Tibial artery (tissue), 4 donors: ENCODE results near the gene SERPINH1.

Experiments used
- DNase-seq, 2 donors: peaks; one replicate each; pipeline ENCODE4 v3.0.0-alpha.2; 2019
- H3K27ac ChIP-seq, 2 donors: fragments of 200-600 bp; sonication (generic) in 1 of 2; 1 replicate in 1 of 2; 2 replicates in 1 of 2; pipeline ENCODE4 v1.5.1; 2018 to 2019; ENCODE audit warnings: mild to moderate bottlenecking in 1 of 2
- H3K27me3 ChIP-seq, 2 donors: fragments of 200-600 bp; sonication (generic) in 1 of 2; one replicate each; pipeline versions ENCODE4 v1.5.1 to v1.6.0; 2016 to 2019
- H3K36me3 ChIP-seq, 3 donors: fragments of 200-600 bp; sonication (generic) in 2 of 3; one replicate each; pipeline ENCODE4 v1.5.1; 2016 to 2019; ENCODE audit warnings: mild to moderate bottlenecking in 2 of 3
- H3K4me1 ChIP-seq, 4 donors: fragments of 200-600 bp; sonication (generic) in 2 of 4; 1 replicate in 3 of 4; 2 replicates in 1 of 4; pipeline ENCODE4 v1.5.1; 2016 to 2019
- H3K4me3 ChIP-seq, 2 donors: fragments of 200-600 bp; sonication (generic) in 1 of 2; 1 replicate in 1 of 2; 2 replicates in 1 of 2; pipeline ENCODE4 v1.5.1; 2018 to 2019; ENCODE audit warnings: mild to moderate bottlenecking in 2 of 2
- H3K9me3 ChIP-seq, 3 donors: fragments of 200-600 bp; sonication (generic) in 1 of 3; one replicate each; pipeline ENCODE4 v1.5.1; 2016 to 2019
- intact Hi-C: fragments of 100-400 bp; cut with DNase I; formaldehyde crosslinking; loops from one replicate; pipeline ENCODE4 v1.15.0; 2023; ENCODE audit warnings: low total_unique reads
- TF ChIP-seq, protein P1 (sequence below), 2 experiments: fragments of 200-600 bp in 1 of 2; fragments of 450-650 bp in 1 of 2; IDR thresholded peaks; one replicate each; pipeline ENCODE4 v1.5.1; 2017 to 2019; ENCODE audit warnings: antibody characterized with exemption in 2 of 2, mild to moderate bottlenecking in 1 of 2, moderate library complexity in 1 of 2

The SERPINH1 gene

DNA sequence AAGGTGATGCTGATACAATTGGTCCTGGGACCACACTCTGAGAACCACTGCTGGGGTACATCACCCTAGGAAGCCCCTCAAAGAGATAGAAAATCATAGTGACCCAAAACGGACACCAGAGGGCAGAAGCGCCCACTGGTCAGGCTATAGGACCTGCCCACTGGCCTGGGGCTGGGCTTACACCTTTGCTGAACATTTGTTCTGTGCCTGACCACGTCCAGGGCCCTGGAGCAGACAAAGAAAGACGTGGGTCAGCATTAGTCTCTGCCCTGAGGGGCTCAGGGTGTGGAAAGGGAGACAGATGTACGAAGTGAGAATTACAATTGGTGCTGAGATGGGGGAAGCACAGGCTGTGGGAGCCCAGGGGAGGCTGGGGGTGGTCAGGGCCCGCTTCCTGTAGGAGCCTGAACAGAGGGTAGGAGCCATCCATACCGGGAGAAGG lies 14.4 kb upstream of the SERPINH1 start:
- H3K4me1 ChIP-seq, result peaks cover 0 to 6% (median 3%) of the 10 kb centered on the region in 4 donors
- no peaks in the 10 kb centered on the region for H3K9me3 ChIP-seq
- no peak overlapping the region for H3K4me3 ChIP-seq
- peak; percentile 65 to 78 for DNase-seq
- H3K27ac ChIP-seq, result no peak overlapping the region
- TF ChIP-seq, protein P1, sequence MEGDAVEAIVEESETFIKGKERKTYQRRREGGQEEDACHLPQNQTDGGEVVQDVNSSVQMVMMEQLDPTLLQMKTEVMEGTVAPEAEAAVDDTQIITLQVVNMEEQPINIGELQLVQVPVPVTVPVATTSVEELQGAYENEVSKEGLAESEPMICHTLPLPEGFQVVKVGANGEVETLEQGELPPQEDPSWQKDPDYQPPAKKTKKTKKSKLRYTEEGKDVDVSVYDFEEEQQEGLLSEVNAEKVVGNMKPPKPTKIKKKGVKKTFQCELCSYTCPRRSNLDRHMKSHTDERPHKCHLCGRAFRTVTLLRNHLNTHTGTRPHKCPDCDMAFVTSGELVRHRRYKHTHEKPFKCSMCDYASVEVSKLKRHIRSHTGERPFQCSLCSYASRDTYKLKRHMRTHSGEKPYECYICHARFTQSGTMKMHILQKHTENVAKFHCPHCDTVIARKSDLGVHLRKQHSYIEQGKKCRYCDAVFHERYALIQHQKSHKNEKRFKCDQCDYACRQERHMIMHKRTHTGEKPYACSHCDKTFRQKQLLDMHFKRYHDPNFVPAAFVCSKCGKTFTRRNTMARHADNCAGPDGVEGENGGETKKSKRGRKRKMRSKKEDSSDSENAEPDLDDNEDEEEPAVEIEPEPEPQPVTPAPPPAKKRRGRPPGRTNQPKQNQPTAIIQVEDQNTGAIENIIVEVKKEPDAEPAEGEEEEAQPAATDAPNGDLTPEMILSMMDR (IDR thresholded peaks at IDR 0.05), result peak; percentile 92 to 94
- intact Hi-C loops, result loop anchor here (2.0 to 10.0 kb wide), 2 partner anchors 29 to 117 kb away; partner anchors contain the start of gene MAP6
- H3K27me3 ChIP-seq, result no peaks in the 10 kb centered on the region
- H3K36me3 ChIP-seq, result no peaks in the 10 kb centered on the region

DNA sequence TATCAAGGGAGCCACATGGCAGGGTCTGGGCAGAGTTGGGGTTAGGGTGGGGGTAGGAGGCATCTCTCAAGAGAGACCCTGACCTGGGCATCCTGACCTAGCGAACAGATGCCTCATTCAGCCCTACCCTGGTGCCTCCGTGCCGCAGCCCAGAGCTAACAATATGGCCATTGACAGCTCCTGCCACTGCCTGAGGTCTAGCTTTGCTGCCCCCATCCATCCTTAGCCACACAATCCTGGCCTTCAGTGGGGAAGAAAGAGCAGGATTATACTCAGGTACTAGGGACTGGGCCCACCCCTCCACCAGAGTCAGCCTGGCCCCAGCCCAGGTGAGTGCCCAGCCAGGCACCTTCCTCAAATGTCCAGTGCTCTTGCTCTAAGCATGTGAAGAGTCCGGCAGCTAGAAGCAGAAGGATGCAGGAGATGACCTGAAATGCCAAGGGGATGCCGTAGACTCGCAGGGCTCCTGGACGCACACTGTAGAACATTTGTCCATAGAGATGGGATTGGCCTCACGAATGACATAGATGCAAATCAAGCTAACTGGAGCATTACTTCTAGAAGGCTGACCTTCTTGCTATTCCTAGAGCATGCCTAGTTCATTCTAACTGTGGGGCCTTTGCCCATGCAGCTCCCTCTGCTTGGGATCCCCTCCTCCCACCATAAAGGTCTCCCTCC lies 13.3 kb upstream of the SERPINH1 start:
- Histone ChIP-seq H3K4me1 (peaks cover 0 to 17% (median 13%) of the 10 kb centered on the region in 4 donors), H3K9me3 (no peaks in the 10 kb centered on the region), H3K27ac (no peak overlapping the region), H3K4me3 (no peak overlapping the region), H3K27me3 (no peaks in the 10 kb centered on the region), H3K36me3 (no peaks in the 10 kb centered on the region)
- TF ChIP-seq, protein P1 (IDR thresholded peaks at IDR 0.05), result no peak
- DNase-seq, result no peak
- intact Hi-C loops, result loop anchor here (10.0 kb wide), 1 partner anchor 116 kb away; the partner anchor contains the start of gene MAP6

DNA sequence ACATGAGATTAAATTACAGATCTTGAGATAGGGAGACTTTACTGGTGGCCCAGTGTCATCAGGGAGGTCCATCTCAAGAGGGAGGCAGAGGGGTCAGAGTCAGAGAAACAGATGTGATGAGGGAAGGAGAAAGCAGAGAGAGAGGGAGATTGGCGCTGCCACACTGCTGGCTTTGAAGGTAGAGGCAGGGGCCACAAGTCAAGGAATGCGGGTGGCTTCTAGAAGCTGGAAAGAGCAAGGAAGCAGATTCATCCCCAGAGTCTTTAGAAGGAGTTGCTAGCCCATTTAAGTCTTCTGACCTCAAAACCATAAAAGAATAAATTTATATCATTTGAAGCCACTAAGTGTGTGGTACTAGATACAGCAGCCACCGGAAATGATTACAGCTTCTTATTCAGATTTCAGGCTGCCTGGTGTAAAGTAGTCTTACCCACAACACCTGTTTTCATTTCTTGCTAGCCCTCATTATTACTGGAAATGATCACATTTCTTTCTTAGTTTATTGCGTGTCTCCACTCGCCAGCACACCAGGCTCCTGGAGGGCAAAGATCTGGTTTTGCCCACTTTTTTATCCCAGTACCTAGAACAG lies 12.6 kb upstream of the SERPINH1 start:
- Histone ChIP-seq H3K27ac (no peak overlapping the region), H3K36me3 (no peaks in the 10 kb centered on the region), H3K9me3 (no peaks in the 10 kb centered on the region), H3K4me3 (no peak overlapping the region), H3K4me1 (peaks cover 0 to 24% (median 19%) of the 10 kb centered on the region in 4 donors), H3K27me3 (no peaks in the 10 kb centered on the region)
- TF ChIP-seq, protein P1 (IDR thresholded peaks at IDR 0.05), result no peak
- intact Hi-C loops, result loop anchor here (10.0 kb wide), 1 partner anchor 115 kb away; the partner anchor contains the start of gene MAP6
- DNase-seq, result no peak

DNA sequence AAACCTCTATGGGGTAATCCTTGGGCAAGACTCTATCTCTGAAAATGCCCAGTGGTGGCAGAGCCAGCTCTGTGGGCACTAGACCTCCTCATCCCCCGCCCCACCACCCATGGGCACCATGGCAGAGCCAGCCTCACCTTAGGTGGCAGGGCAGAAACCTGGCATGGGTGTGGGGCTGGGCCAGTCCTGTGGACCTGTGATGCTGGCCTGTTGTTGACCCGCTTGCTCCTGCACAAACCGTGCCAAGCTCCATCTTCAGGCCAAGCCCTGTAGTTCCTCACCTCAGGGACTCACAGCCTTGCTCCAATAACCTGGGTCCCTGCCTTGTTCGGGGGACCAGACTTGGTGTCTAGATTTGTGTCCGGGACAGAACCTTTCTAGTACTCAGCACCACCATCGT lies 8.9 kb upstream of the SERPINH1 start:
- H3K27ac ChIP-seq, result peak overlapping the region; percentile 81 to 99
- intact Hi-C loops, result no loop called here

DNA sequence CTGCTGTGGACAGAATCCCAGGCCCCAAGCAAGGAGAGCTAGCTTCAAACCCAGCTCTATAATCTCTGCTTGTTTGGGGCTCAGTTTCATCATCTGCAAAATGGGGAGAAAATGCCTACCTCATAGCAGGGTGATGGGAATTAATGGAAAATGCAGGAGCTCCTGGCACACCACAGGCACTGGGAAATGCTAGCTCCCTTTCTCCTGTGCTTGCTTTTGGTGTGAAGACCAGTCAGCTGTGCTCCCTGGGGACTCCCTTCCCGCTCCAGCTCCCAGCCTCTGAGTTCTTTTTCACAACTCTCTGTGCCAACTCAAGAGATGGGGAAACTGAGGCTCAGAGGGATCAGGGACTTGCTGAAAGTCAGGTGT lies 8.2 kb upstream of the SERPINH1 start:
- Histone ChIP-seq H3K9me3 (no peaks in the 10 kb centered on the region), H3K36me3 (no peaks in the 10 kb centered on the region), H3K4me3 (peak overlapping the region; percentile 10 to 37), H3K27ac (peak overlapping the region; percentile 81 to 99), H3K4me1 (peaks cover 0 to 51% (median 46%) of the 10 kb centered on the region in 4 donors), H3K27me3 (no peaks in the 10 kb centered on the region)
- TF ChIP-seq, protein P1 (IDR thresholded peaks at IDR 0.05), result no peak
- intact Hi-C loops, result no loop called here
- no peak for DNase-seq

More for the DNA sequence above, 8.9 kb upstream of the SERPINH1 start:
- Histone ChIP-seq H3K27me3 (no peaks in the 10 kb centered on the region), H3K4me1 (peaks cover 0 to 45% (median 40%) of the 10 kb centered on the region in 4 donors), H3K9me3 (no peaks in the 10 kb centered on the region), H3K36me3 (no peaks in the 10 kb centered on the region), H3K4me3 (no peak overlapping the region)
- TF ChIP-seq, protein P1 (IDR thresholded peaks at IDR 0.05), result no peak
- DNase-seq, result no peak
